K562 (cell line): Measurements from ENCODE around the gene ST6GALNAC1. TPM values are rescaled to one million over a fixed set of nuclear protein-coding genes. Genes with fewer than 3 reads are reported as not detected.

Source experiments
- RBBP5 ChIP-seq: fragments of 200-600 bp; sonication (generic); IDR thresholded peaks from 2 replicates; pipeline ENCODE4 v1.6.1; 2012; ENCODE audit warnings: borderline replicate concordance, mild to moderate bottlenecking, low read length, control low read depth, inconsistent platforms; ENCODE audit not compliant: insufficient read depth, poor library complexity, severe bottlenecking
- SRSF1 ChIP-seq: fragments of 200-400 bp; formaldehyde crosslinking; IDR thresholded peaks from 2 replicates; pipeline ENCODE4 v1.6.1; 2017; ENCODE audit warnings: mild to moderate bottlenecking, low read depth, low read length, moderate library complexity
- ZNF174 ChIP-seq: fragments of 250-450 bp; sonication (Bioruptor Pico); IDR thresholded peaks from 2 replicates; pipeline ENCODE4 v1.4.0; 2020; ENCODE audit warnings: mild to moderate bottlenecking
- polyA plus RNA-seq, 8 experiments: library from polyadenylated mRNA; depleted of rRNA in 4 of 8; stranded (reverse) in 5 of 8; unstranded in 3 of 8; fragments of >200 nt; fragmentation: Nextera tagmentation in 2 of 8; fragmentation: Illumina TruSeq in 1 of 8; extraction: Ambion mirVana in 2 of 8; extraction: Trizol in 1 of 8; gene quantifications; 2 replicates each; pipeline versions ENCODE4 v1.2.1 to v1.2.3, GENCODE V29; 2011 to 2014; ENCODE audit warnings: inconsistent platforms in 1 of 8, missing spikeins in 1 of 8
- total RNA-seq, 7 experiments: library from RNA; depleted of rRNA in 6 of 7; stranded (reverse); fragments of >200 nt in 6 of 7; fragmentation: Illumina TruSeq in 2 of 7; extraction: Trizol in 2 of 7; gene quantifications; 2 replicates each; pipeline versions ENCODE4 v1.2.1 to v1.2.3, GENCODE V29; 2011 to 2021; ENCODE audit warnings: low replicate concordance in 1 of 7
- TF ChIP-seq, protein P1 (sequence below), 2 experiments: fragments of 450-650 bp; formaldehyde crosslinking in 1 of 2; IDR thresholded peaks; 2 replicates each; pipeline versions ENCODE4 v1.4.0 to v1.6.1; 2014 to 2020; ENCODE audit warnings: mild to moderate bottlenecking in 2 of 2, borderline replicate concordance in 1 of 2, low read depth in 1 of 2
- TF ChIP-seq, protein P2 (sequence below): fragments of 250-450 bp; sonication (Bioruptor Pico); IDR thresholded peaks from 2 replicates; pipeline ENCODE4 v1.9.0; 2021; ENCODE audit warnings: mild to moderate bottlenecking

The ST6GALNAC1 gene
- total and polyA plus RNA-seq, 9 of the 15 experiments (the other 6 are each of a cell fraction or from before 2014, with no cell fraction given), result 20.6 to 68.4 (median 50.5) TPM

DNA sequence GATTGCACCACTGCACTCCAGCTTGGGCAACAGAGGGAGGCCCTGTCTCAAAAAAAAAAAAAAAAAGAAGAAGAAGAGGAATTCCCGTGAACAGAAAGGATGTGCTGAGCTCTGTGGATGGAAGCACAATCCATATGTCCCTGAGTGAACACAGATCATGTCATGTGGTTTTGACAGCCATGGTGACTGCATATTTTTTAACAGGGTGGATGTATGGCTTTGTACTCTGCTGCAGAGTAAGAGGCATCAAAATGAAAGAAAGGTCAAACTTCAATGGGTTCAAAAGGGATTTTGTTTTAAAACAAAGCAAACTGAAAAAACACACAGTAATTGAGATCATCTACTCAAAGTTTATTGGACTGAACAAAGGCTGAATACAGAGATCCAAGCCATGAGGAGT lies 35.7 kb upstream of the ST6GALNAC1 start (continued):
- TF ChIP-seq, protein P1, sequence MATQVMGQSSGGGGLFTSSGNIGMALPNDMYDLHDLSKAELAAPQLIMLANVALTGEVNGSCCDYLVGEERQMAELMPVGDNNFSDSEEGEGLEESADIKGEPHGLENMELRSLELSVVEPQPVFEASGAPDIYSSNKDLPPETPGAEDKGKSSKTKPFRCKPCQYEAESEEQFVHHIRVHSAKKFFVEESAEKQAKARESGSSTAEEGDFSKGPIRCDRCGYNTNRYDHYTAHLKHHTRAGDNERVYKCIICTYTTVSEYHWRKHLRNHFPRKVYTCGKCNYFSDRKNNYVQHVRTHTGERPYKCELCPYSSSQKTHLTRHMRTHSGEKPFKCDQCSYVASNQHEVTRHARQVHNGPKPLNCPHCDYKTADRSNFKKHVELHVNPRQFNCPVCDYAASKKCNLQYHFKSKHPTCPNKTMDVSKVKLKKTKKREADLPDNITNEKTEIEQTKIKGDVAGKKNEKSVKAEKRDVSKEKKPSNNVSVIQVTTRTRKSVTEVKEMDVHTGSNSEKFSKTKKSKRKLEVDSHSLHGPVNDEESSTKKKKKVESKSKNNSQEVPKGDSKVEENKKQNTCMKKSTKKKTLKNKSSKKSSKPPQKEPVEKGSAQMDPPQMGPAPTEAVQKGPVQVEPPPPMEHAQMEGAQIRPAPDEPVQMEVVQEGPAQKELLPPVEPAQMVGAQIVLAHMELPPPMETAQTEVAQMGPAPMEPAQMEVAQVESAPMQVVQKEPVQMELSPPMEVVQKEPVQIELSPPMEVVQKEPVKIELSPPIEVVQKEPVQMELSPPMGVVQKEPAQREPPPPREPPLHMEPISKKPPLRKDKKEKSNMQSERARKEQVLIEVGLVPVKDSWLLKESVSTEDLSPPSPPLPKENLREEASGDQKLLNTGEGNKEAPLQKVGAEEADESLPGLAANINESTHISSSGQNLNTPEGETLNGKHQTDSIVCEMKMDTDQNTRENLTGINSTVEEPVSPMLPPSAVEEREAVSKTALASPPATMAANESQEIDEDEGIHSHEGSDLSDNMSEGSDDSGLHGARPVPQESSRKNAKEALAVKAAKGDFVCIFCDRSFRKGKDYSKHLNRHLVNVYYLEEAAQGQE (IDR thresholded peaks at IDR 0.05; ENCODE audit: borderline replicate concordance), result no peak
- TF ChIP-seq, protein P1 (CRISPR knock-in tag; IDR thresholded peaks at IDR 0.05; ENCODE audit: low read depth), result no peak
- TF ChIP-seq, protein P2, sequence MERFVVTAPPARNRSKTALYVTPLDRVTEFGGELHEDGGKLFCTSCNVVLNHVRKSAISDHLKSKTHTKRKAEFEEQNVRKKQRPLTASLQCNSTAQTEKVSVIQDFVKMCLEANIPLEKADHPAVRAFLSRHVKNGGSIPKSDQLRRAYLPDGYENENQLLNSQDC (CRISPR knock-in tag), result no peak
- TF ChIP-seq SRSF1 (no peak), RBBP5 (no peak), ZNF174 (CRISPR knock-in tag) (no peak)
